B cell (primary cell): ENCODE data around the gene CRYM.
"Not testable (repeated sequence)": the region's sequence is repeated elsewhere in the genome, so short reads cannot be mapped to it uniquely, and the experiment has no call there.

Source experiments
- CTCF ChIP-seq: fragments of 200-600 bp; IDR thresholded peaks from one replicate; pipeline ENCODE4 v1.8.0; 2022; ENCODE audit warnings: antibody characterized with exemption, mild to moderate bottlenecking
- EZH2 ChIP-seq: IDR thresholded peaks from 2 replicates; pipeline ENCODE4 v1.6.1; 2012; ENCODE audit warnings: borderline replicate concordance, low read depth, mild to moderate bottlenecking, moderate library complexity, low read length; ENCODE audit not compliant: insufficient read depth, poor library complexity, severe bottlenecking

GRCh38 chr16:21312046-21312445 is 34.0 kb upstream of the CRYM start:
- not testable (repeated sequence) for TF ChIP-seq EZH2, CTCF
